ENCODE data around the gene MYL7. TPM values are rescaled to one million over a fixed set of nuclear protein-coding genes. Genes with fewer than 3 reads are reported as not detected.

The MYL7 gene
- total RNA-seq, 4 donors from 2014 or later: not detected

GRCh38 chr7:44097064-44097932, 43.8 kb downstream of the MYL7 start:
- DNase-seq: peak; percentile 26

GRCh38 chr7:44096326-44096881, 44.7 kb downstream of the MYL7 start:
- no peaks in the 10 kb centered on the region for H3K27me3 ChIP-seq
- TF ChIP-seq EP300 (IDR thresholded peaks at IDR 0.05; ENCODE audit: low read depth) (no peak), POLR2AphosphoS5 (IDR thresholded peaks at IDR 0.05) (no peak), POLR2A (IDR thresholded peaks at IDR 0.05) (no peak)
- TF ChIP-seq, protein P1, sequence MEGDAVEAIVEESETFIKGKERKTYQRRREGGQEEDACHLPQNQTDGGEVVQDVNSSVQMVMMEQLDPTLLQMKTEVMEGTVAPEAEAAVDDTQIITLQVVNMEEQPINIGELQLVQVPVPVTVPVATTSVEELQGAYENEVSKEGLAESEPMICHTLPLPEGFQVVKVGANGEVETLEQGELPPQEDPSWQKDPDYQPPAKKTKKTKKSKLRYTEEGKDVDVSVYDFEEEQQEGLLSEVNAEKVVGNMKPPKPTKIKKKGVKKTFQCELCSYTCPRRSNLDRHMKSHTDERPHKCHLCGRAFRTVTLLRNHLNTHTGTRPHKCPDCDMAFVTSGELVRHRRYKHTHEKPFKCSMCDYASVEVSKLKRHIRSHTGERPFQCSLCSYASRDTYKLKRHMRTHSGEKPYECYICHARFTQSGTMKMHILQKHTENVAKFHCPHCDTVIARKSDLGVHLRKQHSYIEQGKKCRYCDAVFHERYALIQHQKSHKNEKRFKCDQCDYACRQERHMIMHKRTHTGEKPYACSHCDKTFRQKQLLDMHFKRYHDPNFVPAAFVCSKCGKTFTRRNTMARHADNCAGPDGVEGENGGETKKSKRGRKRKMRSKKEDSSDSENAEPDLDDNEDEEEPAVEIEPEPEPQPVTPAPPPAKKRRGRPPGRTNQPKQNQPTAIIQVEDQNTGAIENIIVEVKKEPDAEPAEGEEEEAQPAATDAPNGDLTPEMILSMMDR (IDR thresholded peaks at IDR 0.05): no peak
- H3K27ac ChIP-seq: no peak overlapping the region
- in situ Hi-C loops (cut with MboI; ENCODE audit: low pct_ligation_motif_present in 1 of 4, low pct_unique_long_range_greater_than_20kb in 1 of 4, low sequenced_read_pairs in 3 of 4): no loop called here
- peaks cover 0 to 8% (median 0%) of the 10 kb centered on the region in 4 donors for H3K4me1 ChIP-seq
- H3K4me3 ChIP-seq: no peak overlapping the region
- intact Hi-C loops (cut with DNase I; ENCODE audit: low total_unique reads): no loop called here
- no peaks in the 10 kb centered on the region for H3K36me3 ChIP-seq
- no peaks in the 10 kb centered on the region for H3K9me3 ChIP-seq
- no peak for DNase-seq
- WGBS, 2 donors (ENCODE audit: low coverage in 1 of 2): 79% methylated on average over 7 of the region's 8 CpGs; no CpG with 5 or more reads in 1 of the 2 donors

More at GRCh38 chr7:44097064-44097932, 43.8 kb downstream of the MYL7 start:
- no peaks in the 10 kb centered on the region for H3K27me3 ChIP-seq
- in situ Hi-C loops (cut with MboI; ENCODE audit: low pct_ligation_motif_present in 1 of 4, low pct_unique_long_range_greater_than_20kb in 1 of 4, low sequenced_read_pairs in 3 of 4) (no loop called here), intact Hi-C loops (cut with DNase I; ENCODE audit: low total_unique reads) (no loop called here)
- peaks cover 0 to 8% (median 0%) of the 10 kb centered on the region in 4 donors for H3K4me1 ChIP-seq
- H3K4me3 ChIP-seq: no peak overlapping the region
- H3K27ac ChIP-seq: no peak overlapping the region
- H3K36me3 ChIP-seq: no peaks in the 10 kb centered on the region
- TF ChIP-seq, protein P1 (IDR thresholded peaks at IDR 0.05): no peak
- no peak for TF ChIP-seq EP300 (IDR thresholded peaks at IDR 0.05; ENCODE audit: low read depth)
- no peak for TF ChIP-seq POLR2A (IDR thresholded peaks at IDR 0.05)
- TF ChIP-seq POLR2AphosphoS5 (IDR thresholded peaks at IDR 0.05): no peak
- H3K9me3 ChIP-seq: no peaks in the 10 kb centered on the region
- 62 to 67% methylated on average over 3 to 9 of the region's 9 CpGs for WGBS, 2 donors (ENCODE audit: low coverage in 1 of 2)

DNA sequence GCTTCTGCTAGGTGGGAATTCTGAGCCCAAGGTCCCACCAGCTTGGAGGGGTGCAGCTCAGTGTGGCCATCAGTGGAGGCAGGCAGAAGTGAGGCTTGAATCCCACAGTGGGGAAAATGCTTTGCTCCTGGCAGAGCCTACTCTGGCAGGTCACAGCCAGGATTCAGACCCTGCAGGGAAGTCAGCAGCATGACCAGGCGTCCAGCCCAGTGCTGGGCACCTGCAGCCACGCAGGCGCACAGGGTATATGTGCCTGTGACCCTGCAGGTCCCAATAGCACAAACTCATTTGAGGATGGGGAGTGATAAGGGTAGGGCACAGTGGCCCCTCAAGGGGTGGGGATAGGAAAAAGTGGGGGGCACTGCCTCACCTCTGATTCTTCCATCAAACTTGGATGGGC, 45.4 kb downstream of the MYL7 start:
- H3K27ac ChIP-seq: no peak overlapping the region
- WGBS, 2 donors (ENCODE audit: low coverage in 1 of 2): 93% methylated on average over 3 of the region's 3 CpGs; no CpG with 5 or more reads in 1 of the 2 donors
- TF ChIP-seq EP300 (IDR thresholded peaks at IDR 0.05; ENCODE audit: low read depth) (no peak), POLR2A (IDR thresholded peaks at IDR 0.05) (no peak), POLR2AphosphoS5 (IDR thresholded peaks at IDR 0.05) (no peak)
- TF ChIP-seq, protein P1 (IDR thresholded peaks at IDR 0.05): no peak
- no peaks in the 10 kb centered on the region for H3K9me3 ChIP-seq
- H3K27me3 ChIP-seq: no peaks in the 10 kb centered on the region
- intact Hi-C loops (cut with DNase I; ENCODE audit: low total_unique reads) (no loop called here), in situ Hi-C loops (cut with MboI; ENCODE audit: low pct_ligation_motif_present in 1 of 4, low pct_unique_long_range_greater_than_20kb in 1 of 4, low sequenced_read_pairs in 3 of 4) (no loop called here)
- no peaks in the 10 kb centered on the region for H3K36me3 ChIP-seq
- no peak overlapping the region for H3K4me3 ChIP-seq
- H3K4me1 ChIP-seq: peaks cover 0 to 8% (median 0%) of the 10 kb centered on the region in 4 donors
- DNase-seq: no peak

DNA sequence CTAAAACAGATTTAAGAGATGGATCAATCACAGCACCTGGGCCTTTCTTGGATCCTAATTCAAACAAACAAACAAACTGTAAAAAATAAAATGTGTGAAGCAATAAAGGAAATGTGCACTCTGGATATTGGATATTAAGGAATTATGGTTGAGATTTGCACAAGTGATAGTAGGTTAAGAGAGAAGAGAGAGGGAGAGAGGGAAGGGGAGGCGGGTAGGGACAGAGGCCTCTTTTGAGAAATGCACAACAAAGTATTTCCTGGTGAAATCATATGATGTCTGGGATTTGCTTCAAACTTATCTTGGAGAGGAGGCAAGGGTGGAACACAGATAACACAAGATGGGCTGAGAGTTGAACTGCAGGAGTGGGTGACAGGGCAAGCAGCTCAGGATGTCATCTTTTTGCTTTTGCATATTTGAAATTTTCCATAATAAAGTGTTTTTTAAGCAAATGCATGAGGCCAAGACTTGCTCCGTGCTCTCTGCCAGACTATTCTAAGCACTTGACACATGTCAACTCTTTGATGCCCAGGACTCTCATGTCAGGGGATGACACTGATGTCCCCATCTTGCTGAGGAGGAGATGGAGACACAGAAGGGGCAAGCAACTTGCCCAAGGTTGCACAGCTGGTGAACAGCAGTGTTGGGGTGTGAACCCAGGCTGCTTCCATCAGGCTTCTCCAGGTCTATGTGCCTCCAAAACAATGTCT, 46.1 kb downstream of the MYL7 start:
- Histone ChIP-seq H3K36me3 (no peaks in the 10 kb centered on the region), H3K27me3 (no peaks in the 10 kb centered on the region), H3K4me3 (no peak overlapping the region), H3K9me3 (no peaks in the 10 kb centered on the region), H3K4me1 (peaks cover 0 to 8% (median 0%) of the 10 kb centered on the region in 4 donors), H3K27ac (no peak overlapping the region)
- TF ChIP-seq POLR2AphosphoS5 (IDR thresholded peaks at IDR 0.05): no peak
- in situ Hi-C loops (cut with MboI; ENCODE audit: low pct_ligation_motif_present in 1 of 4, low pct_unique_long_range_greater_than_20kb in 1 of 4, low sequenced_read_pairs in 3 of 4): no loop called here
- 60 to 69% methylated on average over 1 to 2 of the region's 2 CpGs for WGBS, 2 donors (ENCODE audit: low coverage in 1 of 2)
- intact Hi-C loops (cut with DNase I; ENCODE audit: low total_unique reads): no loop called here
- no peak for DNase-seq
